Astrocyte of the hippocampus (primary cell): Measurements from ENCODE around the gene FAIM2.

Experiments used
- DNase-seq: peaks from one replicate; pipeline ENCODE4 v3.0.0; 2011; ENCODE audit warnings: low read depth, low spot score

The FAIM2 gene

GRCh38 chr12:49917788-49918173 lies 14.1 kb upstream of the FAIM2 start:
- DNase-seq, result no peak

- DNase-seq, result no peak
These were observed 13.6 kb upstream of the FAIM2 start for GRCh38 chr12:49917166-49917787.

DNA sequence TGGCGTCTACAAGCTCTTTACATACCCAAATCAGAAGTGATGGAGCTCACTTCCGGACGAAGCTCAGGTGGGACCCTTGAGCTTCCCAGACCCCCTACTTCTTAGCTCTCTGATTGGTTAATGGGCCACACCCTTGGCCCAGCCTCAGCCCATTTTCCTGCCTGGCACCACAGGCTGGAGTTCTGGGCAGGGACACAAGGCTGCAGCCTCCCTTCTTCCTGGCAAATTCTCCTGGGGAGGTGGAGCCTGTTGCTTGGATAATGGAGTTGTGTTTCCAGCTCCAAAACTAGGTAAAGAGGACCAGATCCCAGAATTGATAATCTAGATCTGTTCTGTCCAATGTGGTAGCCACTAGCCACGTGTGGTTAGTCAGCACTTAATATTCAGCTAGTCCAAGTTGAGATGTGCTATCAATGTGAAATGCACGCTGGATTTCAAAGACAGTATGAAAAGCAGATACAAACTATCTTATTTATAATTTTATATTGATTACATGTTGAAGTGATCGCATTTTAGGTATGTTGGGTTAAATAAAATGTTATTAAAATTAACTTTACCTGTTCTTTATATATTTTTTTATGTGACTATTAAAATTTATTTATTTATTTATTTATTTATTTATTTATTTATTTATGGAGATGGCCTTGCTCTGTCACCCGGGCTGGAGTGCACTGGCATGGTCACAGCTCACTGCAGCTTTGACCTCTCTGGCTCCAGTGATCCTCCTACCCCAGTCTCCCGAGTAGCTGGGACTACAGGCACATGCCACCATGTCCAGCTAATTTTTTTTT lies 12.6 kb upstream of the FAIM2 start:
- no peak for DNase-seq

DNA sequence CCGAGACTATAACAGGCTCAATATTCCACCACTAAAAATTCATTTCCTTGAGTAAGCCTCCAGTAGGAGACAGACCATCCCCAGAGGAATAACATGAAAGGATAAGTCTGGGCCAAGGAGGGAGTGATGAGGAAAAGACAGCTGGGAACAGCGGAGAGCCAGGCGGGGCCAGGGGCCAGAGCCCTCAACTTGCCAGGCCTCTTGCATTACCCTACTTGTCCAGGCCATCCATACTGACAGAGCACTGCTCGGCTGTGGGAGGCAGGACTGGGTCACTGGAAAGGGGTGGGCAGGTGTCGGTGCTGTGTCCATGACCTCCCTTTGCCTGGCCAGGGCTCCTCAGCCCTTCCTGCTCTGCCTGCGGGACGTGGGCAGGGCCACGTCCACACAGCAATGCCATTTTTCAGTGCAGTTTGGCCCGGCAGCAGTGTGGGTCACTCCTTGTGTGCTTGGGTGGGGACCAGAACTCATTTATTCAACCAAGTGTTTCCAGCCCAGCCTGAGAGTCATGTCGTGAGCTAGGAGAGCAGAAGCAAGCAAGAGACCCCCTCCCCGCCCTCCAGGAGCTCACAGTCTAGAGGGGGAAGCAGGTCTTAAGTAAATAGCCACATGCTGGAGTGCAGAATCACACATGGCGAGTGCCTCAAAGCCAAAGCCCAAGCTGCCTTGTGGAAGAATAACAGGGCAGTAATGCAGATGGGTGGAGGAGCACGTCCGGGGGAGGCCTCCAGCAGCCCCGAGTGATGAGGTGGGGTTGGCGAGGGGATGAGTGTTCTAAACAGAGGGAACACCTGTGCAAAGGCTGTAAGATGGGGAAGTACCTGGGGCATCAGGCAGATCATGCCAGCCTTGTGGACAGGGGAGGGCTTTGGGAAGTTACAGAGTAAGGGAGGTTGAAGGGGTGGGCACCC lies 8.9 kb upstream of the FAIM2 start:
- DNase-seq, result no peak

- no peak for DNase-seq
These were observed 7.5 kb upstream of the FAIM2 start for GRCh38 chr12:49911213-49911605.

DNA sequence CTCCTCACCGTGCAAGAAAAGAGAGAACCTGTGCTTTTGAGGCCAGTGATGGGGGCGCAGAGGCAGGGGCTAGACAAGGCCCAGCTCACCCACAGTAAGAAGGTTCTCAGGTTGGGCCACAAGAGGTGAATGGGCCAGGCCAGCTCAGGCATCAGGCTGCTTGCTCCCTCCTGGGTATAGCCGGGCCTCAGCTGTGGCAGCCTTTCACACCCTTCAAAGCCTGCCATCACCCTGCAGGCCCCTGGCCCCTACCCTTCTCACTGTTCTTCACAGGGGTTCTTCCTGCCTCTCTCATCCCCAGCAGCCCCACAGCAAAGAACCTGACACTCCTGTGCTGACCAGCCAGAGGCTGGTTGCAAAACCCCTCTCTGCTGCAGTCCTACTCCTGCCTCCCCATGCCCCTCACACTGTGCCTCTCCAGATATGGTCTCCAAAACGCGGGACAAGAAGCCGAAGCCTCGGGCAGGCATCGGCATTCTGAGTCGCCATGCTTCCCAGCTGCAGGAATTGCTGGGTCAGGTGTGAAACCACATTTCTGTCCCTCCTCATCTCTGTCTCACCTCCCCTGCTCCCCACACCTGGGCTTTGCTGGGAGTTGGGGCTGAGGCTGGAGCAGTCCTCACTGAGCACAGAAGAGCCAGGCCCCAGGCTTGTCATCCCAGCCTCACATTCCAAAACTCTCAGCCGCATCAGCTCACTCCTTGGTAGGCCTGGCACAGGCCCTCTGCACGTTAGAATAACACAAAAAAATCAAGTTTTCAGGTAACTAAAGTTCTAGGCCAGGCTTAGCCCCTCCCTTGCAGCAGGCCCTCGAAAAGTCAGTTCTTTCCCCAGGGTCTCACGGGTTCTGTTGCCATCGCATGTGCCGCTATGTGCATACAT lies 6.9 kb upstream of the FAIM2 start:
- DNase-seq, result no peak

- DNase-seq, result peak; percentile 69
These were observed 6.1 kb upstream of the FAIM2 start for GRCh38 chr12:49909826-49910225.

GRCh38 chr12:49909356-49909755 lies 5.7 kb upstream of the FAIM2 start:
- DNase-seq, result no peak

DNA sequence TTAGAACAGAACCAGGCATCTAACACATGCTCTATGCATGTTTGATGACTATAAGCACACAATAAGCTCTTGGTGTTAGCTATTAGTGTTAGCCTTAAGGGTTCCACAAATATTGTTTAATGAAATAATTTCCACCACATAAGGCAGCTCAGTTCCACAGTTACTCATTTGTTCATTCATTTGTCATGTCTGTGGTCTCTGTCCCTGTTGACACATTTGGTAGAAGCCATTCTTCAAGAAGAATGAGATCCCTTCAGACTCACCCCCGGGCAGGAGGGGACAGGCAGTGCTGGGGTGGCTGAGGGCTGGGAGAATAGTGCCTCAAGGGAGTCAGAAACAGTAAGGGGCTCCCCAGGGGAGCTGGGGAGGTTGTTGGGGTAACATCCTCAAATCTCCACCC lies 3.7 kb upstream of the FAIM2 start:
- no peak for DNase-seq

- no peak for DNase-seq
These were observed 2.1 kb upstream of the FAIM2 start for GRCh38 chr12:49905718-49906314.

GRCh38 chr12:49904601-49905000 lies 901 bp upstream of the FAIM2 start:
- no peak for DNase-seq

- DNase-seq, result no peak
These were observed 375 bp downstream of the FAIM2 start for GRCh38 chr12:49903351-49903699.

- DNase-seq, result no peak
These were observed 1.0 kb downstream of the FAIM2 start for GRCh38 chr12:49902399-49903350.

- DNase-seq, result no peak
These were observed 1.7 kb downstream of the FAIM2 start for GRCh38 chr12:49901986-49902385.

GRCh38 chr12:49901026-49901425 lies 2.7 kb downstream of the FAIM2 start:
- DNase-seq, result no peak

DNA sequence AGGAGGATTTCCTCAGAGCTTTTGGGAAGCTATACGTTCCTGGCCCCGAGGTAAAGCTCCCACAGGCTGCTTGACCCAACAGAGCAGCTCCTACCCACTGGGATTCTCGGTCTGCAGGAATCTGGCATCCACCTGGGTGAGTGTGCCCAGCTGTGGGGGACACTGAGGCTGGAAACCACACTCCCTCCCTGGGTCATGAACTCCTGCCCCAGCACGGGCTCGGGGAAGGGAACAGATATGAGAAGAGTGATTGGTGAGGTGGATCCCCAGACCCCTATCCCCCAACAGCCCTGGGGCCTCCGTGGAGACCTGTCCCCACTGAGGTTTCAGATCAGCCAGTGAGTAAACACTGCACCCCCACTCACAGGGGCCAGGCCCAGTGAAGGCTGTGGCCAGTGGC lies 3.3 kb downstream of the FAIM2 start:
- no peak for DNase-seq

GRCh38 chr12:49899921-49900320 lies 3.8 kb downstream of the FAIM2 start:
- DNase-seq, result no peak

GRCh38 chr12:49899286-49899843 lies 4.3 kb downstream of the FAIM2 start:
- no peak for DNase-seq

GRCh38 chr12:49897276-49897675 lies 6.4 kb downstream of the FAIM2 start:
- DNase-seq, result peak; percentile 53

DNA sequence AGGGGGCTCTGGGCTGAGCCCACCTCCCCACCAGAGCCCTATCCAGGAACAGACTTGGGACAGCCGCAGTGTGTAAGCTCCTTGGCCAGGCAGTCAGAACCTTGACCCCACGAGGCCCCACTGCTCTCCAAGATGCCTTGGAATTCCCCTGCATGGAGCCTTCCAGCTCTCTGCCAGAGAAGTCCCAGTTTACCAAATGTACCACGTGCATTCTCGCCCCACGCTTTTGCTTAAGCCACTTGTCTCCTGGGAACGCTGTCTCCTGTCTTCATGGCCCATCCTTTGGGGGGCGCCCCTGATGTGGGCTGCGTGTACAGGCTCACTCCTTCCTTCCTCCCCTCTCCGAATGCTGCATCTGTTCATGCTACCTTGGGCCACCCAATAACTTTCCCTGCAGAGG lies 7.9 kb downstream of the FAIM2 start:
- DNase-seq, result no peak
